Esophagus squamous epithelium (tissue), 5 donors: ENCODE measurements around the gene CARS1. TPM values are rescaled to one million over a fixed set of nuclear protein-coding genes. Genes with fewer than 3 reads are reported as not detected.

Source experiments
- DNase-seq: peaks from one replicate; lab custom pipeline; 2025; lab: John Stamatoyannopoulos, UW
- H3K27ac ChIP-seq, 4 donors: fragments of 200-600 bp; sonication (generic); one replicate each; pipeline ENCODE4 v1.5.1; 2016 to 2019; ENCODE audit warnings: mild to moderate bottlenecking in 1 of 4
- H3K27me3 ChIP-seq, 4 donors: fragments of 200-600 bp; sonication (generic); 1 replicate in 3 of 4; 2 replicates in 1 of 4; pipeline versions ENCODE4 v1.5.1 to v1.6.0; 2017 to 2021; ENCODE audit warnings: antibody characterized with exemption in 1 of 4
- H3K36me3 ChIP-seq, 3 donors: fragments of 200-600 bp; sonication (generic); one replicate each; pipeline ENCODE4 v1.5.1; 2016 to 2019
- H3K4me1 ChIP-seq, 3 donors: fragments of 200-600 bp; sonication (generic); one replicate each; pipeline ENCODE4 v1.5.1; 2017 to 2019
- H3K4me3 ChIP-seq, 4 donors: fragments of 200-600 bp; sonication (generic); 1 replicate in 3 of 4; 2 replicates in 1 of 4; pipeline ENCODE4 v1.5.1; 2016 to 2019; ENCODE audit warnings: mild to moderate bottlenecking in 2 of 4, moderate library complexity in 1 of 4
- H3K9me3 ChIP-seq, 3 donors: fragments of 200-600 bp; sonication (generic); one replicate each; pipeline ENCODE4 v1.5.1; 2016 to 2019
- POLR2A ChIP-seq, 4 donors: fragments of 450-650 bp; IDR thresholded peaks; one replicate each; pipeline ENCODE4 v1.6.1; 2017; ENCODE audit warnings: antibody characterized with exemption in 4 of 4, mild to moderate bottlenecking in 4 of 4, moderate library complexity in 3 of 4
- WGBS, 2 donors: methylation state at CpG; one replicate each; pipeline ENCODE4 v1.1.5; 2018; 5-methylcytosine and 5-hydroxymethylcytosine counted together
- intact Hi-C: fragments of 100-400 bp; cut with DNase I; formaldehyde crosslinking; loops from one replicate; pipeline ENCODE4 v1.15.0; 2022
- total RNA-seq, 4 donors: library from RNA; depleted of rRNA; stranded (reverse); fragments of >200 nt; gene quantifications; one replicate each; pipeline ENCODE4 v1.1.0, GENCODE V29; 2016
- TF ChIP-seq, protein P1 (sequence below), 6 experiments: fragments of 450-650 bp in 4 of 6; fragments of 200-600 bp in 2 of 6; sonication (generic) in 2 of 6; IDR thresholded peaks; one replicate each; pipeline ENCODE4 v1.5.1; 2016 to 2019; ENCODE audit warnings: antibody characterized with exemption in 6 of 6, mild to moderate bottlenecking in 4 of 6, moderate library complexity in 4 of 6
- donor health status: DM: yes; HTN: yes; CAD: no.

The CARS1 gene
- total RNA-seq, 4 donors from 2014 or later: 22.7 to 35.7 (median 28.4) TPM

- H3K9me3 ChIP-seq: no peaks in the 10 kb centered on the region
- no peak for DNase-seq
- WGBS, 2 donors: 72 to 87% methylated on average over 6 of the region's 6 CpGs
- no peak overlapping the region for H3K4me3 ChIP-seq
- no peaks in the 10 kb centered on the region for H3K27me3 ChIP-seq
- TF ChIP-seq, protein P1, sequence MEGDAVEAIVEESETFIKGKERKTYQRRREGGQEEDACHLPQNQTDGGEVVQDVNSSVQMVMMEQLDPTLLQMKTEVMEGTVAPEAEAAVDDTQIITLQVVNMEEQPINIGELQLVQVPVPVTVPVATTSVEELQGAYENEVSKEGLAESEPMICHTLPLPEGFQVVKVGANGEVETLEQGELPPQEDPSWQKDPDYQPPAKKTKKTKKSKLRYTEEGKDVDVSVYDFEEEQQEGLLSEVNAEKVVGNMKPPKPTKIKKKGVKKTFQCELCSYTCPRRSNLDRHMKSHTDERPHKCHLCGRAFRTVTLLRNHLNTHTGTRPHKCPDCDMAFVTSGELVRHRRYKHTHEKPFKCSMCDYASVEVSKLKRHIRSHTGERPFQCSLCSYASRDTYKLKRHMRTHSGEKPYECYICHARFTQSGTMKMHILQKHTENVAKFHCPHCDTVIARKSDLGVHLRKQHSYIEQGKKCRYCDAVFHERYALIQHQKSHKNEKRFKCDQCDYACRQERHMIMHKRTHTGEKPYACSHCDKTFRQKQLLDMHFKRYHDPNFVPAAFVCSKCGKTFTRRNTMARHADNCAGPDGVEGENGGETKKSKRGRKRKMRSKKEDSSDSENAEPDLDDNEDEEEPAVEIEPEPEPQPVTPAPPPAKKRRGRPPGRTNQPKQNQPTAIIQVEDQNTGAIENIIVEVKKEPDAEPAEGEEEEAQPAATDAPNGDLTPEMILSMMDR (IDR thresholded peaks at IDR 0.05): no peak
- no peak for TF ChIP-seq POLR2A (IDR thresholded peaks at IDR 0.05)
- H3K27ac ChIP-seq: no peak overlapping the region
- intact Hi-C loops: no loop called here
- peaks cover 13 to 100% (median 85%) of the 10 kb centered on the region in 3 donors for H3K36me3 ChIP-seq
- H3K4me1 ChIP-seq: no peaks in the 10 kb centered on the region
Measured at GRCh38 chr11:2968341-2968900, 88.8 kb downstream of the CARS1 start.

DNA sequence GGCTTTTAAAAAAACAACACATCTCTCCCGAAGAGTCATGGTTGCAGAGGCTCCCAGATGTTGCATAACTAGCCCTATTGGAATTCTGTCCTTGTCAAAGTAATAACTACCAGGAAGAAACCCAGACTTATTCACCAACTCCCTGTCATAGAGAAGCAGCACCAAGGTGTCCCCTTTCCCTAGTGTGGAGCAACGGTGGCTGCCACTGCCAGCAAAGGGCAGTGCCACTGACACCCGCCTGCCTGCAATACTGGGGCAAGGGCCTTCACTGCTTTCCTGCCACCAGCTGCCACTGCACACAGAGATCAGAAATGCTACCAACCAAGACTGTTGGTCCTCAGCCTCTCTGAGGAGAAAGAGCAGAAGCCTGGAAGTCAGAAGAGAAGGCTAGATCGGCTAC is 92.4 kb downstream of the CARS1 start:
- intact Hi-C loops: no loop called here
- no peak for TF ChIP-seq POLR2A (IDR thresholded peaks at IDR 0.05)
- TF ChIP-seq, protein P1 (IDR thresholded peaks at IDR 0.05): no peak
- no peaks in the 10 kb centered on the region for H3K9me3 ChIP-seq
- H3K36me3 ChIP-seq: peaks cover 20 to 100% (median 64%) of the 10 kb centered on the region in 3 donors
- no peak for DNase-seq
- peaks cover 0 to 8% (median 0%) of the 10 kb centered on the region in 3 donors for H3K4me1 ChIP-seq
- WGBS, 2 donors: 58 to 60% methylated on average over 1 to 3 of the region's 4 CpGs
- H3K27me3 ChIP-seq: no peaks in the 10 kb centered on the region
- no peak overlapping the region for H3K4me3 ChIP-seq
- no peak overlapping the region for H3K27ac ChIP-seq

- intact Hi-C loops: no loop called here
- DNase-seq: no peak
- Histone ChIP-seq H3K27ac (no peak overlapping the region), H3K9me3 (no peaks in the 10 kb centered on the region), H3K4me1 (peaks cover 0 to 8% (median 0%) of the 10 kb centered on the region in 3 donors), H3K36me3 (peaks cover 21 to 100% (median 59%) of the 10 kb centered on the region in 3 donors), H3K4me3 (no peak overlapping the region), H3K27me3 (no peaks in the 10 kb centered on the region)
- WGBS, 2 donors: 89 to 90% methylated on average over 6 of the region's 6 CpGs
- TF ChIP-seq, protein P1 (IDR thresholded peaks at IDR 0.05): no peak
- TF ChIP-seq POLR2A (IDR thresholded peaks at IDR 0.05): no peak
Measured at GRCh38 chr11:2963761-2964160, 93.5 kb downstream of the CARS1 start.

DNA sequence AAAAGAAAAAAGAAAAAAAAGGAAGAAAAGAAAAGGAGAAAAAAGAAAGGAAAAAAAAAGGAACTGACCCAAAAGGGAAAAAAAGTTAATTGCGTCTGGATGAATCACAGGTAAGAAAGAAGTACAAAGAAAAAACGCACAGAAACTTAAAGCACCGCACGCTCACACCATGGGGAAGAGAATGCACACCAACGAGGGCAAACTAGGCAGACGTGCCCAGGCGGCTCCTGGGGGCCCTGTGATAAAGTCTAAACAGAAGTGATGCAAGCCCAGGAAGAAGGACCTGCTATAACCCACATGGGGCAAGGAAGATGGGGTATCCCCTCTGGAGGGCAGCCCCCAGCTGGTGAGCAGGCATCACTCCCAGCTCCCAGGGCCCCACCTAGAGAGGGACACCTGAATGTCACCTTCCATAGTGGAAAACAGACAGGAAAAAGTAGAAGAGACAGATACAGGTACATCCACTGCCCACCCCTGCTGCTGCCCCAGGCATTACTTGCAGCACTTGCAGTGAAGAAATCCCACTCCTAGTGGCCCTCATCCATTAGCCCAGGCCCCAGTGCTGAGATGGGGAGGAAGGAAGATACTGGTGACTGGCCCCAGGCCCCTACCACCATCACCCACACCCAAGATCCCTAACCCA is 94.0 kb downstream of the CARS1 start:
- peaks cover 21 to 100% (median 55%) of the 10 kb centered on the region in 3 donors for H3K36me3 ChIP-seq
- TF ChIP-seq, protein P1 (IDR thresholded peaks at IDR 0.05): no peak
- 30 to 32% methylated on average over 7 of the region's 7 CpGs for WGBS, 2 donors
- H3K9me3 ChIP-seq: no peaks in the 10 kb centered on the region
- intact Hi-C loops: no loop called here
- H3K4me3 ChIP-seq: no peak overlapping the region
- no peaks in the 10 kb centered on the region for H3K27me3 ChIP-seq
- H3K4me1 ChIP-seq: peaks cover 0 to 8% (median 0%) of the 10 kb centered on the region in 3 donors
- H3K27ac ChIP-seq: no peak overlapping the region
- DNase-seq: no peak

GRCh38 chr11:2961080-2961479 is 96.1 kb downstream of the CARS1 start:
- H3K36me3 ChIP-seq: peaks cover 27 to 100% (median 57%) of the 10 kb centered on the region in 3 donors
- H3K4me1 ChIP-seq: peaks cover 0 to 8% (median 0%) of the 10 kb centered on the region in 3 donors
- TF ChIP-seq POLR2A (IDR thresholded peaks at IDR 0.05): no peak
- TF ChIP-seq, protein P1 (IDR thresholded peaks at IDR 0.05): no peak
- H3K27me3 ChIP-seq: no peaks in the 10 kb centered on the region
- WGBS, 2 donors: 71 to 79% methylated on average over 5 of the region's 5 CpGs
- intact Hi-C loops: no loop called here
- DNase-seq: no peak
- H3K27ac ChIP-seq: no peak overlapping the region
- H3K9me3 ChIP-seq: no peaks in the 10 kb centered on the region
- no peak overlapping the region for H3K4me3 ChIP-seq
